Fibroblast of lung (primary cell): ENCODE data around the gene CDR2. TPM values are rescaled to one million over a fixed set of nuclear protein-coding genes. Genes with fewer than 3 reads are reported as not detected.
A peak's percentile ranks its signal among the peaks of the same experiment; 100 is the strongest.

Experiments
- DNase-seq, 2 donors: peaks; one replicate each; pipeline versions ENCODE4 v3.0.0 to v3.0.0-alpha.2; 2010; ENCODE audit warnings: low read depth in 2 of 2
- H2AFZ ChIP-seq: 2 replicates; pipeline ENCODE4 v1.5.1; 2012; ENCODE audit warnings: low read length, control low read depth, inconsistent platforms
- H3K27ac ChIP-seq: 2 replicates; pipeline ENCODE4 v1.5.1; 2011; ENCODE audit warnings: low read length, control low read depth; ENCODE audit not compliant: insufficient read depth
- H3K27me3 ChIP-seq: 2 replicates; pipeline ENCODE4 v1.5.1; 2011; ENCODE audit warnings: mild to moderate bottlenecking, low read length; ENCODE audit not compliant: control insufficient read depth, insufficient read depth
- H3K36me3 ChIP-seq: 2 replicates; pipeline ENCODE4 v1.5.1; 2011; ENCODE audit warnings: low read length; ENCODE audit not compliant: control insufficient read depth, insufficient read depth
- H3K4me1 ChIP-seq: 2 replicates; pipeline ENCODE4 v1.5.1; 2011; ENCODE audit warnings: low read length; ENCODE audit not compliant: control insufficient read depth, insufficient read depth; ENCODE audit errors: extremely low read depth
- H3K4me2 ChIP-seq: 2 replicates; pipeline ENCODE4 v1.5.1; 2011; ENCODE audit warnings: low read length, control low read depth; ENCODE audit not compliant: insufficient read depth; ENCODE audit errors: extremely low read depth
- H3K4me3 ChIP-seq, 4 experiments: fragments of 200-600 bp in 1 of 4; sonication (generic) in 1 of 4; replicated peaks in 1 of 4; 2 replicates each; pipeline ENCODE4 v1.5.1; 2011 to 2016; ENCODE audit warnings: low read length in 4 of 4, low read depth in 3 of 4, mild to moderate bottlenecking in 3 of 4, control low read depth in 2 of 4, inconsistent platforms in 1 of 4, mixed read lengths in 1 of 4; ENCODE audit not compliant: insufficient read depth in 1 of 4; ENCODE audit errors: control extremely low read depth in 1 of 4
- H3K79me2 ChIP-seq: 2 replicates; pipeline ENCODE4 v1.5.1; 2012; ENCODE audit warnings: mild to moderate bottlenecking, low read length, inconsistent platforms; ENCODE audit not compliant: control insufficient read depth, insufficient read depth
- H3K9ac ChIP-seq: 2 replicates; pipeline ENCODE4 v1.5.1; 2011; ENCODE audit warnings: mild to moderate bottlenecking, low read length, control low read depth; ENCODE audit not compliant: insufficient read depth
- H3K9me3 ChIP-seq: 2 replicates; pipeline ENCODE4 v1.5.1; 2012; ENCODE audit warnings: low read depth, low read length; ENCODE audit not compliant: control insufficient read depth, insufficient read depth
- H4K20me1 ChIP-seq: 2 replicates; pipeline ENCODE4 v1.5.1; 2011; ENCODE audit warnings: low read length; ENCODE audit not compliant: control insufficient read depth, insufficient read depth; ENCODE audit errors: extremely low read depth
- CTCF ChIP-seq, 2 donors: IDR thresholded peaks in 1 of 2; conservative IDR thresholded peaks in 1 of 2; 1 replicate in 1 of 2; 2 replicates in 1 of 2; pipeline ENCODE4 v1.5.1; 2011 to 2012; ENCODE audit warnings: low read length in 2 of 2, control low read depth in 1 of 2, inconsistent platforms in 1 of 2, low read depth in 1 of 2, mild to moderate bottlenecking in 1 of 2
- EZH2 ChIP-seq: IDR thresholded peaks from 2 replicates; pipeline ENCODE4 v1.5.1; 2012; ENCODE audit warnings: low read length, control low read depth, mild to moderate bottlenecking; ENCODE audit errors: missing control alignments
- polyA plus RNA-seq, 2 donors: library from polyadenylated mRNA; depleted of rRNA in 1 of 2; stranded (reverse) in 1 of 2; unstranded in 1 of 2; fragments of >200 nt; gene quantifications; 2 replicates each; pipeline ENCODE4 v1.2.1, GENCODE V29; 2011 to 2012; ENCODE audit warnings: missing spikeins in 1 of 2
- total RNA-seq: library from RNA; depleted of rRNA; stranded (reverse); fragments of >200 nt; gene quantifications from 2 replicates; pipeline ENCODE4 v1.2.1, GENCODE V29; 2014

CDR2 gene
- total and polyA plus RNA-seq, 2 donors (not counting 1 experiment from before 2014, with no cell fraction given) = 60.1 to 73.8 TPM

GRCh38 chr16:22342082-22342481, 32.3 kb downstream of the CDR2 start:
- H3K9ac ChIP-seq = no peak overlapping the region
- H3K27ac ChIP-seq = no peak overlapping the region
- no peaks in the 10 kb centered on the region for H3K9me3 ChIP-seq
- TF ChIP-seq EZH2 (no peak), CTCF (conservative IDR thresholded peaks at IDR 0.05 in 1 of 2, IDR thresholded peaks at IDR 0.05 in 1 of 2; ENCODE audit: low read depth in 1 of 2, low read length in 2 of 2) (no peak)
- DNase-seq = no peak
- H3K79me2 ChIP-seq = peaks cover 1% of the 10 kb centered on the region
- no peak overlapping the region for H3K4me3 ChIP-seq
- no peaks in the 10 kb centered on the region for H3K27me3 ChIP-seq
- no peak overlapping the region for H3K4me2 ChIP-seq
- H3K36me3 ChIP-seq = peaks cover 8% of the 10 kb centered on the region
- no peaks in the 10 kb centered on the region for H3K4me1 ChIP-seq
- no peaks in the 10 kb centered on the region for H4K20me1 ChIP-seq
- no peak overlapping the region for H2AFZ ChIP-seq

GRCh38 chr16:22340945-22341344, 33.5 kb downstream of the CDR2 start:
- peaks cover 8% of the 10 kb centered on the region for H3K36me3 ChIP-seq
- DNase-seq = no peak

GRCh38 chr16:22337849-22338635, 36.4 kb downstream of the CDR2 start:
- H3K4me3 ChIP-seq = no peak overlapping the region
- H3K4me2 ChIP-seq = no peak overlapping the region
- H3K9ac ChIP-seq = no peak overlapping the region
- H4K20me1 ChIP-seq = no peaks in the 10 kb centered on the region
- H3K27ac ChIP-seq = no peak overlapping the region
- TF ChIP-seq EZH2 = no peak
- peak in 1 of 2 donors; percentile 14 for DNase-seq
- H2AFZ ChIP-seq = no peak overlapping the region
- no peaks in the 10 kb centered on the region for H3K9me3 ChIP-seq
- no peaks in the 10 kb centered on the region for H3K27me3 ChIP-seq
- peaks cover 16% of the 10 kb centered on the region for H3K36me3 ChIP-seq
- H3K4me1 ChIP-seq = no peaks in the 10 kb centered on the region
- H3K79me2 ChIP-seq = peaks cover 6% of the 10 kb centered on the region

More at GRCh38 chr16:22340945-22341344, 33.5 kb downstream of the CDR2 start:
- Histone ChIP-seq H4K20me1 (no peaks in the 10 kb centered on the region), H3K9me3 (no peaks in the 10 kb centered on the region), H3K27ac (no peak overlapping the region), H3K4me1 (no peaks in the 10 kb centered on the region), H3K27me3 (no peaks in the 10 kb centered on the region), H3K9ac (no peak overlapping the region), H3K4me3 (no peak overlapping the region), H3K4me2 (no peak overlapping the region), H3K79me2 (peaks cover 4% of the 10 kb centered on the region), H2AFZ (no peak overlapping the region)
- TF ChIP-seq CTCF (conservative IDR thresholded peaks at IDR 0.05 in 1 of 2, IDR thresholded peaks at IDR 0.05 in 1 of 2; ENCODE audit: low read depth in 1 of 2, low read length in 2 of 2) (no peak), EZH2 (no peak)
